ENCODE measurements around the gene PPP6C. TPM values are rescaled to one million over a fixed set of nuclear protein-coding genes. Genes with fewer than 3 reads are reported as not detected.

Gene PPP6C
- total and polyA plus RNA-seq, 2 donors (not counting 3 experiments of a cell fraction or from before 2014, with no cell fraction given): 19.3 to 42.6 TPM

DNA sequence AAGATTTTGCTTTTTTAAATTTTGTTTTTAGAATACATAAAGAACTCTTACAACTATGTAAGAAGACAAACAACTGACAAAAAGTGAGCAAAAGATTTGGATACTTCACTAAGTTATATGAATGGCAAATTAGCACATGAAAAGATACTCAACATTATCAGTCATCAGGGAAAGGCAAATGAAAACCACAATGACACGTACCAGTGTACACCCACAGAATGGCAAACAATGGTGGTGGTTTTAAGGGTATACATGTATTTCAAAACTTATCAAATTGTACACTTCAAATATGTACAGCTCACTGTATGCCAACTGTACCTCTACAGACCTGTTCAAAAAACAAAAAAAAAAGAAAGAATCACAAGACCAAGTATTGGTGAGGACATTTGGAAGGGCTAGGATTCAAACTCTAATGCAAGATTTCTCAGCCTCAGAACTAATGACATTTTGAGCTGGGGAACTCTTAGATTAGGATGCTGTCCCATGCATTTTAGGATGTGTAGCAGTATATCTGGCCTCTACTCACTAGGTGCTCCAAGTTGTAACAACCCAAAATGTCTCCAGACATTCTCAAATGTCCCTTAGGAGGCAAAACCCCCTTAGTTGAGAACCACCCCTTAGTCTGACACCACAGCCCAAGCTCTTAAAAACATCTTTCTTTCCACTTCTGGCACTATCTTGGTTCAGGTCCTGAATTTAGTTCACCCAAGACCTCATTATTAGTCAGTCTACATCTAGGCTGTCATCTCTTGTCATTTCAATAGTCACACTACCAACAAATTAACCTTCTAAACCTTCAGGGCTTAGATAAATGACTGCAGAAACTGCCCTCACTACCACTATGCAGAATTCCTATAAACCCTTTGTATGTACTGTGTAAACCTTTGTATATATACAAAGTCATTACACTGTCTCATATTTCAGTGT is 55.9 kb downstream of the PPP6C start:
- dilution Hi-C loops (cut with MboI; ENCODE audit: extremely low pct_ligation_motif_present, low sequenced_read_pairs): no loop called here
- BruUV-seq (replicated peaks): no TSS peak
- POLR2A ChIA-PET: interaction anchor here (0.7 kb wide), 1 partner anchor 19 kb away, joined by 3 read pairs; no protein-coding TSS in a partner anchor

More for the DNA sequence above, 55.9 kb downstream of the PPP6C start:
- TF ChIP-seq EZH2 (IDR thresholded peaks at IDR 0.05; ENCODE audit: borderline replicate concordance, low read depth, low read length, severe bottlenecking) (no peak), MYC (IDR thresholded peaks at IDR 0.05; ENCODE audit: low read depth, low read length) (no peak), JUN (IDR thresholded peaks at IDR 0.05; ENCODE audit: borderline replicate concordance, insufficient read depth, insufficient read length, low read depth) (no peak), FOS (IDR thresholded peaks at IDR 0.05; ENCODE audit: borderline replicate concordance, insufficient read depth, low read length) (no peak), POLR2AphosphoS5 (IDR thresholded peaks at IDR 0.05; ENCODE audit: insufficient read depth, low read depth, low read length) (no peak), POLR2A (IDR thresholded peaks at IDR 0.05; ENCODE audit: low read depth, low read length) (no peak), GATA2 (IDR thresholded peaks at IDR 0.05; ENCODE audit: insufficient read depth, insufficient read length, low read depth, low read length) (no peak)
- TF ChIP-seq, protein P1, sequence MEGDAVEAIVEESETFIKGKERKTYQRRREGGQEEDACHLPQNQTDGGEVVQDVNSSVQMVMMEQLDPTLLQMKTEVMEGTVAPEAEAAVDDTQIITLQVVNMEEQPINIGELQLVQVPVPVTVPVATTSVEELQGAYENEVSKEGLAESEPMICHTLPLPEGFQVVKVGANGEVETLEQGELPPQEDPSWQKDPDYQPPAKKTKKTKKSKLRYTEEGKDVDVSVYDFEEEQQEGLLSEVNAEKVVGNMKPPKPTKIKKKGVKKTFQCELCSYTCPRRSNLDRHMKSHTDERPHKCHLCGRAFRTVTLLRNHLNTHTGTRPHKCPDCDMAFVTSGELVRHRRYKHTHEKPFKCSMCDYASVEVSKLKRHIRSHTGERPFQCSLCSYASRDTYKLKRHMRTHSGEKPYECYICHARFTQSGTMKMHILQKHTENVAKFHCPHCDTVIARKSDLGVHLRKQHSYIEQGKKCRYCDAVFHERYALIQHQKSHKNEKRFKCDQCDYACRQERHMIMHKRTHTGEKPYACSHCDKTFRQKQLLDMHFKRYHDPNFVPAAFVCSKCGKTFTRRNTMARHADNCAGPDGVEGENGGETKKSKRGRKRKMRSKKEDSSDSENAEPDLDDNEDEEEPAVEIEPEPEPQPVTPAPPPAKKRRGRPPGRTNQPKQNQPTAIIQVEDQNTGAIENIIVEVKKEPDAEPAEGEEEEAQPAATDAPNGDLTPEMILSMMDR (IDR thresholded peaks at IDR 0.05; ENCODE audit: extremely low read depth in 1 of 2, insufficient read depth in 1 of 2, low read depth in 1 of 2, low read length in 2 of 2): no peak
- TF ChIP-seq, protein P2, sequence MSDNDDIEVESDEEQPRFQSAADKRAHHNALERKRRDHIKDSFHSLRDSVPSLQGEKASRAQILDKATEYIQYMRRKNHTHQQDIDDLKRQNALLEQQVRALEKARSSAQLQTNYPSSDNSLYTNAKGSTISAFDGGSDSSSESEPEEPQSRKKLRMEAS (IDR thresholded peaks at IDR 0.05; ENCODE audit: insufficient read depth, insufficient read length): no peak
- Histone ChIP-seq H3K79me2 (ENCODE audit: control insufficient read depth, insufficient read depth, low read length) (no peaks in the 10 kb centered on the region), H3K9me1 (replicated peaks; ENCODE audit: control insufficient read depth, extremely low read depth, insufficient read depth, low read length) (no peaks in the 10 kb centered on the region), H3K4me3 (replicated peaks in 1 of 3; ENCODE audit: insufficient read depth in 1 of 3, low read depth in 1 of 3, low read length in 3 of 3) (no peak overlapping the region), H3K4me1 (ENCODE audit: control insufficient read depth, extremely low read depth, insufficient read depth, low read length) (no peaks in the 10 kb centered on the region), H2AFZ (ENCODE audit: low read depth, low read length) (no peak overlapping the region), H3K36me3 (ENCODE audit: control insufficient read depth in 2 of 2, extremely low read depth in 1 of 2, insufficient read depth in 2 of 2, low read length in 2 of 2) (no peaks in the 10 kb centered on the region), H3K9me3 (replicated peaks; ENCODE audit: control insufficient read depth, insufficient read depth, low read length) (no peaks in the 10 kb centered on the region), H3K9ac (replicated peaks; ENCODE audit: extremely low read depth, insufficient read depth, low read length) (no peak overlapping the region), H3K4me2 (ENCODE audit: insufficient read depth, low read length) (no peak overlapping the region), H4K20me1 (replicated peaks; ENCODE audit: control insufficient read depth, extremely low read depth, insufficient read depth, low read length) (no peaks in the 10 kb centered on the region), H3K27ac (ENCODE audit: insufficient read depth, low read depth, low read length) (no peak overlapping the region), H3K27me3 (ENCODE audit: control insufficient read depth in 2 of 2, insufficient read depth in 2 of 2, low read length in 2 of 2) (no peaks in the 10 kb centered on the region)
- DNase-seq (ENCODE audit: low read depth, low spot score) (no peak), FAIRE-seq (no peak)
- intact Hi-C loops (cut with micrococcal nuclease): no loop called here
- CTCF ChIA-PET: no interaction called here
